K562 (cell line): ENCODE measurements around the gene SLC18B1. TPM values are rescaled to one million over a fixed set of nuclear protein-coding genes. Genes with fewer than 3 reads are reported as not detected.

Source experiments
- ATAC-seq: fragments of 200-7000 bp; cut with Tn5 transposase; 3 replicates; pipeline ENCODE4 v1.9.1; 2020; ENCODE audit warnings: moderate library complexity
- BruUV-seq: library from RNA; stranded (reverse); fragments of 400-500 nt; replicated peaks from 2 replicates; lab custom pipeline; 2021; lab: Mats Ljungman, UMichigan
- CTCF ChIA-PET: fragments of 300-600 bp; formaldehyde crosslinking; extraction: SDS; loops from one replicate; lab custom pipeline; 2021; ENCODE audit warnings: low intra/inter-chr PET ratio; lab: Yijun Ruan, JAX
- POLR2A ChIA-PET: fragments of 300-600, 350-650 bp; sonication (Branson Sonifier 250); formaldehyde crosslinking; extraction: SDS; loops from one replicate; lab custom pipeline; 2021; ENCODE audit warnings: antibody characterized with exemption, inconsistent platforms; lab: Yijun Ruan, JAX
- DNase-seq, 4 experiments: peaks; one replicate each; pipeline versions ENCODE4 v3.0.0 to v3.0.0-alpha.2; 2011 to 2018; ENCODE audit warnings: low spot score in 3 of 4, mixed read lengths in 3 of 4; ENCODE audit errors: extremely low read depth in 1 of 4
- FAIRE-seq: peaks from 2 replicates; lab custom pipeline; 2011; peaks lifted over from hg19 to GRCh38; lab: Jason Lieb, UNC
- H2AFZ ChIP-seq: 2 replicates; pipeline ENCODE4 v1.6.0; 2011; ENCODE audit warnings: low read depth, low read length, control low read depth, inconsistent platforms
- H3K27ac ChIP-seq: fragments of 200-600 bp; 3 replicates; pipeline ENCODE4 v1.8.0; 2011; ENCODE audit warnings: low read depth, mild to moderate bottlenecking, control low read depth, inconsistent platforms, low read length, moderate library complexity, mixed read lengths; ENCODE audit errors: extremely low read depth
- H3K27me3 ChIP-seq, 2 experiments: fragments of 300-600 bp in 1 of 2; 2 replicates in 1 of 2; 3 replicates in 1 of 2; pipeline versions ENCODE4 v1.6.0 to v1.8.0; 2011; ENCODE audit warnings: inconsistent platforms in 2 of 2, low read length in 2 of 2, mild to moderate bottlenecking in 1 of 2, mixed read lengths in 1 of 2, moderate library complexity in 1 of 2; ENCODE audit not compliant: control insufficient read depth in 2 of 2, insufficient read depth in 2 of 2
- H3K36me3 ChIP-seq: fragments of 300-600 bp; 3 replicates; pipeline ENCODE4 v1.8.0; 2011; ENCODE audit warnings: mild to moderate bottlenecking, low read length, inconsistent platforms; ENCODE audit not compliant: control insufficient read depth, insufficient read depth
- H3K4me1 ChIP-seq, 2 experiments: fragments of 200-600 bp in 1 of 2; replicated peaks in 1 of 2; 2 replicates in 1 of 2; 3 replicates in 1 of 2; pipeline versions ENCODE4 v1.5.1 to v1.8.0; 2011; ENCODE audit warnings: inconsistent platforms in 2 of 2, low read length in 2 of 2, mild to moderate bottlenecking in 1 of 2, mixed read lengths in 1 of 2, moderate library complexity in 1 of 2; ENCODE audit not compliant: control insufficient read depth in 2 of 2, insufficient read depth in 2 of 2
- H3K4me2 ChIP-seq: 2 replicates; pipeline ENCODE4 v1.6.1; 2011; ENCODE audit warnings: low read length, control low read depth, inconsistent platforms, mixed read lengths; ENCODE audit not compliant: insufficient read depth
- H3K4me3 ChIP-seq: fragments of 200-600 bp; sonication (generic), shearing (Covaris generic); 2 replicates; pipeline ENCODE4 v1.5.1; 2016; ENCODE audit warnings: control low read depth, inconsistent platforms
- H3K79me2 ChIP-seq: fragments of 200-600 bp; 3 replicates; pipeline ENCODE4 v1.8.0; 2011; ENCODE audit warnings: low read length, inconsistent platforms; ENCODE audit not compliant: control insufficient read depth, insufficient read depth
- H3K9ac ChIP-seq, 2 experiments: 2 replicates each; pipeline versions ENCODE4 v1.6.0 to v1.6.1; 2011; ENCODE audit warnings: low read depth in 2 of 2, low read length in 2 of 2, control low read depth in 1 of 2, inconsistent platforms in 1 of 2, mild to moderate bottlenecking in 1 of 2, mixed read lengths in 1 of 2; ENCODE audit not compliant: insufficient read depth in 1 of 2
- H3K9me1 ChIP-seq: one replicate; pipeline ENCODE4 v1.6.0; 2011; ENCODE audit warnings: inconsistent platforms, mild to moderate bottlenecking, low read length, moderate library complexity; ENCODE audit not compliant: control insufficient read depth, insufficient read depth
- H3K9me3 ChIP-seq: replicated peaks from 2 replicates; pipeline ENCODE4 v1.5.1; 2011; ENCODE audit warnings: low read depth, low read length, inconsistent platforms; ENCODE audit not compliant: control insufficient read depth, insufficient read depth
- H4K20me1 ChIP-seq: replicated peaks from 2 replicates; pipeline ENCODE4 v1.6.1; 2011; ENCODE audit warnings: low read length, inconsistent platforms, mixed read lengths; ENCODE audit not compliant: control insufficient read depth, insufficient read depth
- ARNT ChIP-seq, 2 experiments: fragments of 450-650 bp; IDR thresholded peaks; 2 replicates each; pipeline ENCODE4 v1.6.1; 2016; ENCODE audit warnings: mild to moderate bottlenecking in 1 of 2
- CTBP1 ChIP-seq: fragments of 450-650 bp; IDR thresholded peaks from 2 replicates; pipeline ENCODE4 v1.6.1; 2016; ENCODE audit warnings: borderline replicate concordance
- FOXM1 ChIP-seq, 2 experiments: fragments of 450-650 bp in 1 of 2; sonication (generic) in 1 of 2; formaldehyde crosslinking in 1 of 2; IDR thresholded peaks; 2 replicates each; pipeline versions ENCODE4 v1.6.1 to v1.9.0; 2017 to 2022; ENCODE audit warnings: low read depth in 2 of 2, mild to moderate bottlenecking in 2 of 2, missing genetic modification reagents in 1 of 2, moderate library complexity in 1 of 2
- HNRNPUL1 ChIP-seq: fragments of 200-400 bp; formaldehyde crosslinking; IDR thresholded peaks from 2 replicates; pipeline ENCODE4 v1.6.1; 2017; ENCODE audit warnings: low read length
- NFE2 ChIP-seq: IDR thresholded peaks from 2 replicates; pipeline ENCODE4 v1.6.1; 2014; ENCODE audit warnings: antibody characterized with exemption, low read depth
- SAP30 ChIP-seq: fragments of 200-600 bp; sonication (generic); IDR thresholded peaks from 2 replicates; pipeline ENCODE4 v1.6.1; 2012; ENCODE audit warnings: borderline replicate concordance, low read depth, mild to moderate bottlenecking, moderate library complexity, low read length, control low read depth, inconsistent platforms; ENCODE audit not compliant: insufficient read depth, poor library complexity, severe bottlenecking
- ZNF644 ChIP-seq: fragments of 200-800 bp; sonication (Bioruptor generic); IDR thresholded peaks from 2 replicates; pipeline ENCODE4 v1.6.1; 2016; ENCODE audit warnings: low read depth, missing genetic modification characterization, missing compliant biosample characterization
- ZSCAN32 ChIP-seq: fragments of 450-650 bp; formaldehyde crosslinking; IDR thresholded peaks from 2 replicates; pipeline ENCODE4 v1.4.0; 2020; ENCODE audit warnings: mild to moderate bottlenecking, moderate library complexity
- WGBS: fragments of 100-300 bp; shearing (Covaris generic); methylation state at CpG from one replicate; pipeline ENCODE4 v1.1.6; 2016; ENCODE audit warnings: low coverage, mixed read lengths; ENCODE audit not compliant: insufficient coverage; ENCODE audit errors: missing lambda C conversion rate; 5-methylcytosine and 5-hydroxymethylcytosine counted together
- in situ Hi-C: fragments of 300-500 bp; cut with MboI; formaldehyde crosslinking; loops from 4 replicates; pipeline ENCODE4 v1.15.0; 2018; ENCODE audit warnings: inconsistent platforms, mixed read lengths
- intact Hi-C: fragments of 100-400 bp; cut with micrococcal nuclease; formaldehyde crosslinking; loops from 2 replicates; pipeline ENCODE4 v1.14.2; 2022
- polyA plus RNA-seq, 8 experiments: library from polyadenylated mRNA; depleted of rRNA in 4 of 8; stranded (reverse) in 5 of 8; unstranded in 3 of 8; fragments of >200 nt; fragmentation: Nextera tagmentation in 2 of 8; fragmentation: Illumina TruSeq in 1 of 8; extraction: Ambion mirVana in 2 of 8; extraction: Trizol in 1 of 8; gene quantifications; 2 replicates each; pipeline versions ENCODE4 v1.2.1 to v1.2.3, GENCODE V29; 2011 to 2014; ENCODE audit warnings: inconsistent platforms in 1 of 8, missing spikeins in 1 of 8
- total RNA-seq, 7 experiments: library from RNA; depleted of rRNA in 6 of 7; stranded (reverse); fragments of >200 nt in 6 of 7; fragmentation: Illumina TruSeq in 2 of 7; extraction: Trizol in 2 of 7; gene quantifications; 2 replicates each; pipeline versions ENCODE4 v1.2.1 to v1.2.3, GENCODE V29; 2011 to 2021; ENCODE audit warnings: low replicate concordance in 1 of 7
- TF ChIP-seq, protein P1 (sequence below), 2 experiments: fragments of 450-650 bp; IDR thresholded peaks; 2 replicates each; pipeline ENCODE4 v1.6.1; 2018; ENCODE audit warnings: mild to moderate bottlenecking in 2 of 2, low read depth in 1 of 2; ENCODE audit not compliant: partially characterized antibody in 2 of 2
- TF ChIP-seq, protein P2 (sequence below): fragments of 450-650 bp; IDR thresholded peaks from 2 replicates; pipeline ENCODE4 v1.6.1; 2017; ENCODE audit warnings: antibody characterized with exemption, mild to moderate bottlenecking
- TF ChIP-seq, protein P3 (sequence below): fragments of 250-450 bp; sonication (Bioruptor Pico); IDR thresholded peaks from 2 replicates; pipeline ENCODE4 v1.4.0; 2020; ENCODE audit warnings: mild to moderate bottlenecking, moderate library complexity

Gene SLC18B1
- total and polyA plus RNA-seq, 9 of the 15 experiments (the other 6 are each of a cell fraction or from before 2014, with no cell fraction given), result 10.4 to 49.1 (median 32.0) TPM

DNA sequence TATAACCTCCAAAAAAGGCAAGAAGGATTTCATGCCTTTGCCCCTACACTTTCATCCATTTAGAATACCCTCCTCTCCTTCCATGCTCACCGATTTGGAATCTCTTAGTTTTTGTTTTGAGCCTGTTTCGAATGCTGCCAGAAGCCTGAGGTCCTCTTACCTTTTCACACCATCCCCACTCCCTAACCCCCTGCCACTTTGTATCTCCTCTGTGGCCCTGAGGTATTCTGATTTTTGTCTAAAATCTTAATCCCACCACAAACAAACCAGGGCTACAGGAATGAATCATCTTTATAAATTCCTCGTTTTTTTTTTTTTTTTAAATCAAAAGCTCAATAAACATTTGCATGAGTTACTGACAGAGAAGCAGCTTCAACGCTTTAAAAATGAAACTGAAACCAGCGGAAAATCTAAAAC lies 14.3 kb upstream of the SLC18B1 start:
- Histone ChIP-seq H3K79me2 (peaks cover 54% of the 10 kb centered on the region), H3K36me3 (peaks cover 33% of the 10 kb centered on the region), H3K27ac (peak overlapping the region; percentile 99), H3K4me3 (peak overlapping the region; percentile 76), H3K9me3 (no peaks in the 10 kb centered on the region), H3K27me3 (no peaks in the 10 kb centered on the region), H2AFZ (peak overlapping the region; percentile 84), H3K9ac (peak overlapping the region; percentile 90 to 99), H4K20me1 (peaks cover 32% of the 10 kb centered on the region), H3K4me2 (peak overlapping the region; percentile 99), H3K9me1 (no peaks in the 10 kb centered on the region), H3K4me1 (peaks cover 4 to 22% of the 10 kb centered on the region in 2 experiments; a peak in 3 of 5 replicates)
- DNase-seq (peak in 2 of 4 experiments; percentile 32 to 41), FAIRE-seq (no peak), ATAC-seq (peak; percentile 24)
- BruUV-seq, result no TSS peak
- ChIA-PET CTCF (no interaction called here), POLR2A (interaction anchor here (0.8 to 3.4 kb wide), 3 partner anchors 10 to 136 kb away, joined by 3 to 18 read pairs (median 6); partner anchors contain the start of gene SLC18B1)
- in situ Hi-C loops (loop anchor here (25.0 kb wide), 2 partner anchors 1175 to 1250 kb away; partner anchors contain the start of genes ENPP3, MED23 and SLC2A12), intact Hi-C loops (loop anchor here (5.0 kb wide), 1 partner anchor 300 kb away; the partner anchor contains the start of gene STX7)
- 2% methylated on average over 5 of the region's 5 CpGs for WGBS
- TF ChIP-seq ZSCAN32 (CRISPR knock-in tag) (no peak), ZNF644 (tag) (0 out of 2 replicates have a peak, but pooled peaks have one; percentile 15), NFE2 (no peak), HNRNPUL1 (no peak), FOXM1 (IDR thresholded peaks at IDR 0.05; ENCODE audit: low read depth) (peak; percentile 53), FOXM1 (CRISPR knock-in tag; IDR thresholded peaks at IDR 0.05; ENCODE audit: low read depth) (no peak), SAP30 (no peak), CTBP1 (no peak), ARNT (IDR thresholded peaks at IDR 0.05) (no peak)
- TF ChIP-seq, protein P1, sequence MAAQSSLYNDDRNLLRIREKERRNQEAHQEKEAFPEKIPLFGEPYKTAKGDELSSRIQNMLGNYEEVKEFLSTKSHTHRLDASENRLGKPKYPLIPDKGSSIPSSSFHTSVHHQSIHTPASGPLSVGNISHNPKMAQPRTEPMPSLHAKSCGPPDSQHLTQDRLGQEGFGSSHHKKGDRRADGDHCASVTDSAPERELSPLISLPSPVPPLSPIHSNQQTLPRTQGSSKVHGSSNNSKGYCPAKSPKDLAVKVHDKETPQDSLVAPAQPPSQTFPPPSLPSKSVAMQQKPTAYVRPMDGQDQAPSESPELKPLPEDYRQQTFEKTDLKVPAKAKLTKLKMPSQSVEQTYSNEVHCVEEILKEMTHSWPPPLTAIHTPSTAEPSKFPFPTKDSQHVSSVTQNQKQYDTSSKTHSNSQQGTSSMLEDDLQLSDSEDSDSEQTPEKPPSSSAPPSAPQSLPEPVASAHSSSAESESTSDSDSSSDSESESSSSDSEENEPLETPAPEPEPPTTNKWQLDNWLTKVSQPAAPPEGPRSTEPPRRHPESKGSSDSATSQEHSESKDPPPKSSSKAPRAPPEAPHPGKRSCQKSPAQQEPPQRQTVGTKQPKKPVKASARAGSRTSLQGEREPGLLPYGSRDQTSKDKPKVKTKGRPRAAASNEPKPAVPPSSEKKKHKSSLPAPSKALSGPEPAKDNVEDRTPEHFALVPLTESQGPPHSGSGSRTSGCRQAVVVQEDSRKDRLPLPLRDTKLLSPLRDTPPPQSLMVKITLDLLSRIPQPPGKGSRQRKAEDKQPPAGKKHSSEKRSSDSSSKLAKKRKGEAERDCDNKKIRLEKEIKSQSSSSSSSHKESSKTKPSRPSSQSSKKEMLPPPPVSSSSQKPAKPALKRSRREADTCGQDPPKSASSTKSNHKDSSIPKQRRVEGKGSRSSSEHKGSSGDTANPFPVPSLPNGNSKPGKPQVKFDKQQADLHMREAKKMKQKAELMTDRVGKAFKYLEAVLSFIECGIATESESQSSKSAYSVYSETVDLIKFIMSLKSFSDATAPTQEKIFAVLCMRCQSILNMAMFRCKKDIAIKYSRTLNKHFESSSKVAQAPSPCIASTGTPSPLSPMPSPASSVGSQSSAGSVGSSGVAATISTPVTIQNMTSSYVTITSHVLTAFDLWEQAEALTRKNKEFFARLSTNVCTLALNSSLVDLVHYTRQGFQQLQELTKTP (IDR thresholded peaks at IDR 0.05; ENCODE audit: low read depth in 1 of 2, partially characterized antibody in 2 of 2), result peak in 1 of 2 experiments; percentile 10
- TF ChIP-seq, protein P2, sequence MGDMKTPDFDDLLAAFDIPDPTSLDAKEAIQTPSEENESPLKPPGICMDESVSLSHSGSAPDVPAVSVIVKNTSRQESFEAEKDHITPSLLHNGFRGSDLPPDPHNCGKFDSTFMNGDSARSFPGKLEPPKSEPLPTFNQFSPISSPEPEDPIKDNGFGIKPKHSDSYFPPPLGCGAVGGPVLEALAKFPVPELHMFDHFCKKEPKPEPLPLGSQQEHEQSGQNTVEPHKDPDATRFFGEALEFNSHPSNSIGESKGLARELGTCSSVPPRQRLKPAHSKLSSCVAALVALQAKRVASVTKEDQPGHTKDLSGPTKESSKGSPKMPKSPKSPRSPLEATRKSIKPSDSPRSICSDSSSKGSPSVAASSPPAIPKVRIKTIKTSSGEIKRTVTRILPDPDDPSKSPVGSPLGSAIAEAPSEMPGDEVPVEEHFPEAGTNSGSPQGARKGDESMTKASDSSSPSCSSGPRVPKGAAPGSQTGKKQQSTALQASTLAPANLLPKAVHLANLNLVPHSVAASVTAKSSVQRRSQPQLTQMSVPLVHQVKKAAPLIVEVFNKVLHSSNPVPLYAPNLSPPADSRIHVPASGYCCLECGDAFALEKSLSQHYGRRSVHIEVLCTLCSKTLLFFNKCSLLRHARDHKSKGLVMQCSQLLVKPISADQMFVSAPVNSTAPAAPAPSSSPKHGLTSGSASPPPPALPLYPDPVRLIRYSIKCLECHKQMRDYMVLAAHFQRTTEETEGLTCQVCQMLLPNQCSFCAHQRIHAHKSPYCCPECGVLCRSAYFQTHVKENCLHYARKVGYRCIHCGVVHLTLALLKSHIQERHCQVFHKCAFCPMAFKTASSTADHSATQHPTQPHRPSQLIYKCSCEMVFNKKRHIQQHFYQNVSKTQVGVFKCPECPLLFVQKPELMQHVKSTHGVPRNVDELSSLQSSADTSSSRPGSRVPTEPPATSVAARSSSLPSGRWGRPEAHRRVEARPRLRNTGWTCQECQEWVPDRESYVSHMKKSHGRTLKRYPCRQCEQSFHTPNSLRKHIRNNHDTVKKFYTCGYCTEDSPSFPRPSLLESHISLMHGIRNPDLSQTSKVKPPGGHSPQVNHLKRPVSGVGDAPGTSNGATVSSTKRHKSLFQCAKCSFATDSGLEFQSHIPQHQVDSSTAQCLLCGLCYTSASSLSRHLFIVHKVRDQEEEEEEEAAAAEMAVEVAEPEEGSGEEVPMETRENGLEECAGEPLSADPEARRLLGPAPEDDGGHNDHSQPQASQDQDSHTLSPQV, result peak; percentile 21; the same call in 1 of the 2 replicates
- TF ChIP-seq, protein P3, sequence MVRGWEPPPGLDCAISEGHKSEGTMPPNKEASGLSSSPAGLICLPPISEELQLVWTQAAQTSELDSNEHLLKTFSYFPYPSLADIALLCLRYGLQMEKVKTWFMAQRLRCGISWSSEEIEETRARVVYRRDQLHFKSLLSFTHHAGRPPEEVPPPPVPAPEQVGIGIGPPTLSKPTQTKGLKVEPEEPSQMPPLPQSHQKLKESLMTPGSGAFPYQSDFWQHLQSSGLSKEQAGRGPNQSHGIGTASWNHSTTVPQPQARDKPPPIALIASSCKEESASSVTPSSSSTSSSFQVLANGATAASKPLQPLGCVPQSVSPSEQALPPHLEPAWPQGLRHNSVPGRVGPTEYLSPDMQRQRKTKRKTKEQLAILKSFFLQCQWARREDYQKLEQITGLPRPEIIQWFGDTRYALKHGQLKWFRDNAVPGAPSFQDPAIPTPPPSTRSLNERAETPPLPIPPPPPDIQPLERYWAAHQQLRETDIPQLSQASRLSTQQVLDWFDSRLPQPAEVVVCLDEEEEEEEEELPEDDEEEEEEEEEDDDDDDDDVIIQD (CRISPR knock-in tag), result no peak
